GM12878 (cell line): ENCODE results near the gene KIF25. TPM values are rescaled to one million over a fixed set of nuclear protein-coding genes. Genes with fewer than 3 reads are reported as not detected.

Experiments used
- ATAC-seq: fragments of 200-7000 bp; cut with Tn5 transposase; 3 replicates; pipeline ENCODE4 v1.9.1; 2020; ENCODE audit warnings: mild to moderate bottlenecking, moderate library complexity
- BruUV-seq: library from RNA; stranded (reverse); fragments of 400-500 nt; replicated peaks from 2 replicates; lab custom pipeline; 2021; lab: Mats Ljungman, UMichigan
- CTCF ChIA-PET: fragments of 300-600 bp; sonication (Branson Sonifier 250); formaldehyde crosslinking; extraction: SDS; loops from one replicate; lab custom pipeline; 2021; ENCODE audit warnings: inconsistent platforms; lab: Yijun Ruan, JAX
- POLR2A ChIA-PET: fragments of 350-600 bp; formaldehyde crosslinking; extraction: SDS; loops from one replicate; lab custom pipeline; 2021; ENCODE audit warnings: inconsistent platforms; lab: Charles Lee
- RAD21 ChIA-PET: fragments of 300-600 bp; sonication (Branson Sonifier 250); formaldehyde crosslinking; loops from one replicate; lab custom pipeline; 2023; ENCODE audit warnings: antibody characterized with exemption; ENCODE audit not compliant: unreplicated experiment; lab: Charles Lee
- SMC1A ChIA-PET: fragments of 300-600 bp; sonication (Branson Sonifier 250); formaldehyde crosslinking; loops from one replicate; lab custom pipeline; 2023; ENCODE audit not compliant: unreplicated experiment, uncharacterized antibody; lab: Charles Lee
- DNase-seq: peaks from one replicate; pipeline ENCODE4 v3.0.0-alpha.2; 2011; ENCODE audit warnings: low read depth, low spot score
- FAIRE-seq: peaks from 3 replicates; lab custom pipeline; 2011; peaks lifted over from hg19 to GRCh38; lab: Jason Lieb, UNC
- H2AFZ ChIP-seq: 2 replicates; pipeline ENCODE4 v1.6.0; 2011; ENCODE audit warnings: low read depth, low read length, control low read depth; ENCODE audit not compliant: control insufficient read depth
- H3K27ac ChIP-seq: 2 replicates; pipeline ENCODE4 v1.5.1; 2011; ENCODE audit warnings: control low read depth; ENCODE audit not compliant: control insufficient read depth, insufficient read depth
- H3K27me3 ChIP-seq, 2 experiments: replicated peaks in 1 of 2; 2 replicates each; pipeline versions ENCODE4 v1.6.0 to v1.6.1; 2011; ENCODE audit warnings: low read length in 1 of 2; ENCODE audit not compliant: control insufficient read depth in 2 of 2, insufficient read depth in 2 of 2
- H3K36me3 ChIP-seq, 2 experiments: 2 replicates each; pipeline ENCODE4 v1.5.1; 2011; ENCODE audit warnings: low read length in 1 of 2; ENCODE audit not compliant: control insufficient read depth in 2 of 2, insufficient read depth in 2 of 2
- H3K4me1 ChIP-seq: 2 replicates; pipeline ENCODE4 v1.6.1; 2011; ENCODE audit warnings: mild to moderate bottlenecking, low read length, moderate library complexity, mixed read lengths; ENCODE audit not compliant: control insufficient read depth, insufficient read depth
- H3K4me2 ChIP-seq: 2 replicates; pipeline ENCODE4 v1.6.0; 2011; ENCODE audit warnings: control low read depth; ENCODE audit not compliant: control insufficient read depth, insufficient read depth
- H3K4me3 ChIP-seq: fragments of 200-600 bp; sonication (generic); 2 replicates; pipeline ENCODE4 v1.5.1; 2016
- H3K79me2 ChIP-seq: 2 replicates; pipeline ENCODE4 v1.6.0; 2011; ENCODE audit warnings: low read length; ENCODE audit not compliant: control insufficient read depth, insufficient read depth
- H3K9ac ChIP-seq: 2 replicates; pipeline ENCODE4 v1.8.0; 2011; ENCODE audit warnings: low read length, control low read depth, mixed read lengths; ENCODE audit not compliant: control insufficient read depth, insufficient read depth
- H3K9me3 ChIP-seq: replicated peaks from 3 replicates; pipeline ENCODE4 v1.5.1; 2011; ENCODE audit warnings: mild to moderate bottlenecking, low read length; ENCODE audit not compliant: control insufficient read depth, insufficient read depth
- H4K20me1 ChIP-seq: 2 replicates; pipeline ENCODE4 v1.6.0; 2011; ENCODE audit not compliant: control insufficient read depth, insufficient read depth
- CBX3 ChIP-seq: fragments of 200-600 bp; sonication (generic); IDR thresholded peaks from 2 replicates; pipeline ENCODE4 v1.6.1; 2016; ENCODE audit warnings: low read depth, borderline replicate concordance
- CREM ChIP-seq: IDR thresholded peaks from 2 replicates; pipeline ENCODE4 v1.6.1; 2014; ENCODE audit warnings: antibody characterized with exemption, low read depth
- POLR2AphosphoS5 ChIP-seq: IDR thresholded peaks from 2 replicates; pipeline ENCODE4 v1.6.1; 2011; ENCODE audit warnings: mild to moderate bottlenecking, low read length, inconsistent platforms
- PRDM15 ChIP-seq: fragments of 450-650 bp; formaldehyde crosslinking; IDR thresholded peaks from 2 replicates; pipeline ENCODE4 v1.4.0; 2020; ENCODE audit warnings: mild to moderate bottlenecking, moderate library complexity
- RB1 ChIP-seq: fragments of 450-650 bp; formaldehyde crosslinking; IDR thresholded peaks from 2 replicates; pipeline ENCODE4 v1.6.1; 2017; ENCODE audit warnings: mild to moderate bottlenecking, borderline replicate concordance
- SREBF2 ChIP-seq: IDR thresholded peaks from 2 replicates; pipeline ENCODE4 v1.6.1; 2012; ENCODE audit warnings: mild to moderate bottlenecking, low read length
- TARDBP ChIP-seq: IDR thresholded peaks from 2 replicates; pipeline ENCODE4 v1.6.1; 2016; ENCODE audit warnings: borderline replicate concordance
- WGBS: methylation state at CpG from one replicate; pipeline ENCODE4 v1.1.6; 2016; ENCODE audit warnings: low lambda C conversion rate; ENCODE audit not compliant: insufficient replicate concordance, insufficient coverage; ENCODE audit errors: missing lambda C conversion rate; 5-methylcytosine and 5-hydroxymethylcytosine counted together
- in situ Hi-C: fragments of 300-500 bp; cut with MboI; formaldehyde crosslinking; loops from 9 replicates; pipeline ENCODE4 v1.14.3; 2018; ENCODE audit warnings: mixed read lengths
- intact Hi-C: fragments of 100-400 bp; cut with micrococcal nuclease; formaldehyde crosslinking; loops from one replicate; pipeline ENCODE4 v1.14.2; 2022; ENCODE audit not compliant: unreplicated experiment
- polyA plus RNA-seq, 11 experiments: library from polyadenylated mRNA; depleted of rRNA in 4 of 11; unstranded in 6 of 11; stranded (reverse) in 5 of 11; fragments of >200 nt; fragmentation: Nextera tagmentation in 4 of 11; fragmentation: Illumina TruSeq in 1 of 11; extraction: Ambion mirVana in 4 of 11; extraction: Trizol in 1 of 11; gene quantifications; 1 replicate in 1 of 11; 2 replicates in 10 of 11; pipeline versions ENCODE4 v1.2.1 to v1.2.3, GENCODE V29; 2011 to 2016; ENCODE audit warnings: inconsistent platforms in 2 of 11, missing spikeins in 2 of 11, low read depth in 1 of 11
- total RNA-seq, 4 experiments: library from RNA; depleted of rRNA in 3 of 4; stranded (reverse); fragments of >200 nt in 3 of 4; fragmentation: Illumina TruSeq in 1 of 4; extraction: Trizol in 1 of 4; gene quantifications; 2 replicates each; pipeline versions ENCODE4 v1.2.1 to v1.2.3, GENCODE V29; 2013 to 2021

The KIF25 gene
- total and polyA plus RNA-seq, 10 of the 15 experiments (the other 5 are each of a cell fraction or from before 2014, with no cell fraction given) = not detected

- H3K79me2 ChIP-seq = no peaks in the 10 kb centered on the region
- in situ Hi-C loops (no loop called here), intact Hi-C loops (no loop called here)
- ChIA-PET SMC1A (no interaction called here), POLR2A (no interaction called here), RAD21 (no interaction called here), CTCF (no interaction called here)
- DNase-seq = no peak
- no peak for TF ChIP-seq POLR2AphosphoS5
- TF ChIP-seq CBX3 = no peak
- TF ChIP-seq PRDM15 (CRISPR knock-in tag) = no peak
- no peak for TF ChIP-seq TARDBP
- no peak for TF ChIP-seq SREBF2
- TF ChIP-seq CREM = no peak
- no peak for TF ChIP-seq RB1
- no peaks in the 10 kb centered on the region for H3K4me1 ChIP-seq
- H3K9ac ChIP-seq = no peak overlapping the region
- no peaks in the 10 kb centered on the region for H3K9me3 ChIP-seq
- no peaks in the 10 kb centered on the region for H4K20me1 ChIP-seq
- FAIRE-seq = no peak
- 62% methylated on average over 15 of the region's 15 CpGs for WGBS
- no peak overlapping the region for H2AFZ ChIP-seq
- H3K27me3 ChIP-seq = no peaks in the 10 kb centered on the region
- no peak for ATAC-seq
- no peak overlapping the region for H3K4me3 ChIP-seq
- no TSS peak for BruUV-seq
- H3K4me2 ChIP-seq = no peak overlapping the region
- no peaks in the 10 kb centered on the region for H3K36me3 ChIP-seq
- H3K27ac ChIP-seq = no peak overlapping the region
Observed at GRCh38 chr6:168018664-168019063, 21.2 kb downstream of the KIF25 start.
